Osteoblast (primary cell): Measurements from ENCODE around the gene ARHGAP8. TPM values are rescaled to one million over a fixed set of nuclear protein-coding genes. Genes with fewer than 3 reads are reported as not detected.
A peak's percentile ranks its signal among the peaks of the same experiment; 100 is the strongest.

Source experiments
- DNase-seq: peaks from one replicate; pipeline ENCODE4 v3.0.0; 2011; ENCODE audit warnings: low spot score, mixed read lengths; ENCODE audit not compliant: insufficient read length; ENCODE audit errors: missing footprints
- H2AFZ ChIP-seq: 2 replicates; pipeline ENCODE4 v1.6.0; 2011; ENCODE audit warnings: mild to moderate bottlenecking, low read length
- H3K27ac ChIP-seq: 2 replicates; pipeline ENCODE4 v1.5.1; 2011; ENCODE audit warnings: mild to moderate bottlenecking, low read depth, low read length, moderate library complexity
- H3K27me3 ChIP-seq: 2 replicates; pipeline ENCODE4 v1.6.0; 2012; ENCODE audit warnings: mild to moderate bottlenecking, control low read depth, inconsistent platforms, low read length, moderate library complexity; ENCODE audit not compliant: insufficient read depth
- H3K36me3 ChIP-seq: 2 replicates; pipeline ENCODE4 v1.5.1; 2011; ENCODE audit warnings: mild to moderate bottlenecking, low read length, control low read depth, moderate library complexity; ENCODE audit not compliant: insufficient read depth
- H3K4me1 ChIP-seq: 2 replicates; pipeline ENCODE4 v1.5.1; 2011; ENCODE audit warnings: mild to moderate bottlenecking, low read length, control low read depth, moderate library complexity; ENCODE audit not compliant: insufficient read depth
- H3K4me2 ChIP-seq: 2 replicates; pipeline ENCODE4 v1.6.0; 2011; ENCODE audit warnings: mild to moderate bottlenecking, low read length; ENCODE audit not compliant: insufficient read depth
- H3K4me3 ChIP-seq: fragments of 200-600 bp; sonication (generic); 3 replicates; pipeline ENCODE4 v1.5.1; 2012; ENCODE audit warnings: mild to moderate bottlenecking, low read length, inconsistent platforms; ENCODE audit not compliant: insufficient read depth
- H3K79me2 ChIP-seq: 2 replicates; pipeline ENCODE4 v1.6.0; 2012; ENCODE audit warnings: mild to moderate bottlenecking, low read length, control low read depth, inconsistent platforms; ENCODE audit not compliant: insufficient read depth
- H3K9me3 ChIP-seq: 2 replicates; pipeline ENCODE4 v1.5.1; 2011; ENCODE audit warnings: low read depth, low read length, control low read depth
- H4K20me1 ChIP-seq: 2 replicates; pipeline ENCODE4 v1.6.0; 2012; ENCODE audit warnings: mild to moderate bottlenecking, low read length, control low read depth; ENCODE audit not compliant: insufficient read depth
- total RNA-seq: library from RNA; depleted of rRNA; stranded (reverse); fragments of >200 nt; gene quantifications from 2 replicates; pipeline ENCODE4 v1.2.3, GENCODE V29; 2012
- TF ChIP-seq, protein P1 (sequence below): IDR thresholded peaks from 2 replicates; pipeline ENCODE4 v1.5.1; 2011; ENCODE audit warnings: mild to moderate bottlenecking, low read depth, low read length, moderate library complexity; ENCODE audit errors: extremely low read depth

ARHGAP8 gene
- total RNA-seq, 1 donor = 0.36 TPM

DNA sequence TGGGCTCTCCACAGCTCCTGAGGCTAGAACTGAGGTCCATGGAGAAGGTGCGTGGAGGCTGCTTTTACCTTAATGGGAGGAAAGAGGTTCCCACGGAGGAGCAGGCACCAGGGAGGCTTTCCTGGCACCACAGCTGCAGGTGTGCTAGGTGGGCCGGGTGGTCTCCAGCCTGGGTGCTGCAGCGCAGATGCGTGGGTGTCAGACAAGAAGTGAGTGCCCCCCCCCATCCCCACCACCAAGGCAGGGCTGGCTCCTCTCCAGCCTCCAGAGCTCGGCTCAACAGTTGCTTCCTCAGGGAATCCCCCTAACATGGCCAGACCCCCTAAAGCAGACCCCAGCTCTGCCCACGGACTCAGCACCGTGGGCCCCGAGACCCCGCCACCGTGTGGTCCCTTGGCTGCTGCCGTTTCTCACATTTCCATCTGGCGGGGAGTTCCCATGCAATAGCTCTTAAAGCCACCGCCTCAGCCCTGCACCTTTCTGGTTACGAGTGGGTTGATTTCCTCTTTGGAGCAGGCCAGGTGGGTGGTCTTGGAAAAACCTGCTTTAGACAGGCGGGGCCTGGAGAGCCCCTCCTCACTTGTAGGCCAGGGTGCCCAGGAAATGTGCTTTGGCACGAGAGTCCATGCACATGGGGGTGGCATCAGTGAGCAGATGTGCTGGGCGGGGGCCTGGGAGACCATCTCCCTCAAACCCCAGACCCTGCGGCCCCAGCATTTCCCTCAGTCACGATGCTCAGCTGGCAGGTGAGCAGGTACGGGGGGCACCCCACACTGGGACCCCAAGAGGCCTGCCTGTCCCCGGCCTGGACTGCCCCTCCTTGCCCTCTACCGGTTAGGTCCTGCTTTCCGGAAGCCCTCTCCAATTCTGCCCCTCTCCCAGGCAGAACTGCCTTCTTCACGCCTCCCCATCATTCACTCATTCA, 93.7 kb downstream of the ARHGAP8 start:
- Histone ChIP-seq H3K4me1 (no peaks in the 10 kb centered on the region), H3K4me3 (no peak overlapping the region), H3K27me3 (peaks cover 1% of the 10 kb centered on the region), H3K79me2 (no peaks in the 10 kb centered on the region), H3K27ac (no peak overlapping the region), H3K9me3 (no peaks in the 10 kb centered on the region), H2AFZ (no peak overlapping the region), H4K20me1 (no peaks in the 10 kb centered on the region), H3K36me3 (no peaks in the 10 kb centered on the region), H3K4me2 (no peak overlapping the region)
- TF ChIP-seq, protein P1, sequence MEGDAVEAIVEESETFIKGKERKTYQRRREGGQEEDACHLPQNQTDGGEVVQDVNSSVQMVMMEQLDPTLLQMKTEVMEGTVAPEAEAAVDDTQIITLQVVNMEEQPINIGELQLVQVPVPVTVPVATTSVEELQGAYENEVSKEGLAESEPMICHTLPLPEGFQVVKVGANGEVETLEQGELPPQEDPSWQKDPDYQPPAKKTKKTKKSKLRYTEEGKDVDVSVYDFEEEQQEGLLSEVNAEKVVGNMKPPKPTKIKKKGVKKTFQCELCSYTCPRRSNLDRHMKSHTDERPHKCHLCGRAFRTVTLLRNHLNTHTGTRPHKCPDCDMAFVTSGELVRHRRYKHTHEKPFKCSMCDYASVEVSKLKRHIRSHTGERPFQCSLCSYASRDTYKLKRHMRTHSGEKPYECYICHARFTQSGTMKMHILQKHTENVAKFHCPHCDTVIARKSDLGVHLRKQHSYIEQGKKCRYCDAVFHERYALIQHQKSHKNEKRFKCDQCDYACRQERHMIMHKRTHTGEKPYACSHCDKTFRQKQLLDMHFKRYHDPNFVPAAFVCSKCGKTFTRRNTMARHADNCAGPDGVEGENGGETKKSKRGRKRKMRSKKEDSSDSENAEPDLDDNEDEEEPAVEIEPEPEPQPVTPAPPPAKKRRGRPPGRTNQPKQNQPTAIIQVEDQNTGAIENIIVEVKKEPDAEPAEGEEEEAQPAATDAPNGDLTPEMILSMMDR = no peak
- peak; percentile 60 for DNase-seq

DNA sequence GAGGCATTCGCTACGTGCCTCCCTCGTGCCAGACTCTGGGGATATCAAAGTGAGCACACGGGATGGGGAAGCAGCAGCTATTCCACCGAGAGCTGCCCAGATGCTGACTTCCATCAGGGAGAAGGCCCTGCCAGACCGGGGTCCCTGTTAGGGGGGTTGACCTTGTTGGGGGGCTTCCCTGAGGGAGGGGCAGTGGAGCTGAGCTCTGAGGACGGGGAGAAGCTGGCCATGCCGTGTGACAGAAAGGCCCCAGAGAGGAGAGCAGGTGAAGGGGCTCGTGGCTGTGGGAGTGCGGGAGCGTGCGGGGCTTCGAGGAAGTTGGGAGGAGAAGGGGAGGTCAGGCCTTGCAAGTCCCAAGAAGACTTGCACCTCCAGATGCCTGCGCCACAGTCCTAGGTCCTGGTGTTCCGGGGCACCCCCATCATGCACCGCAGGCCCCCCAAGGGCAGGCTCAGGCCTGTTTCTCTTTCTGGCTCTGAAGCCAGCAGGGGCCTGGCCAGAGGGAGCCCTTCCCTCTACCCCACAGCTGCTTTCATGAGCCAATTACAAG, 94.4 kb downstream of the ARHGAP8 start:
- TF ChIP-seq, protein P1 = no peak
- H3K36me3 ChIP-seq = no peaks in the 10 kb centered on the region
- H3K4me3 ChIP-seq = no peak overlapping the region
- peak; percentile 27 for DNase-seq
- no peaks in the 10 kb centered on the region for H3K9me3 ChIP-seq
- H3K27me3 ChIP-seq = no peaks in the 10 kb centered on the region
- no peaks in the 10 kb centered on the region for H4K20me1 ChIP-seq
- no peaks in the 10 kb centered on the region for H3K4me1 ChIP-seq
- H2AFZ ChIP-seq = no peak overlapping the region
- no peaks in the 10 kb centered on the region for H3K79me2 ChIP-seq
- no peak overlapping the region for H3K4me2 ChIP-seq
- no peak overlapping the region for H3K27ac ChIP-seq

DNA sequence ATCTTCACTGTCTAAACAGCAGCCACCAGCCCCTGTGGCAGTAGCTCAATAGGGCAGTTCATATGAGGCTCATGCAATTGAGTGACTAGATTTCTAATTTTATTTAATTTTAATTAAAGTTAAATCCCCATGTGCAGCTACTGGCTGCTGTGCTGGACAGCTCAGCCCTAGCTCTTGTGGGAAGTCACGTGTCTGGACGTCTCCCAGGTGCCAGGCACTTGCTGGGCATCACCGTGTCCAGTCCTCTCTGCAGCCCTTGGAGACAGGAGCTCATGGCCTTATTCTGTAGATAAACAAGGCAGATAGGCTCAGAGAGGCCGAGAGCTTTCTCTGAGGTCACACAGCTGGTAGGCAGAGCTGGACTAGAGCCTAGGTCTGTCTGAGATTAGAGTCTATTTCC, 95.0 kb downstream of the ARHGAP8 start:
- no peak overlapping the region for H3K4me2 ChIP-seq
- no peak overlapping the region for H3K4me3 ChIP-seq
- no peaks in the 10 kb centered on the region for H3K79me2 ChIP-seq
- DNase-seq = peak; percentile 22
- H3K27ac ChIP-seq = no peak overlapping the region
- no peaks in the 10 kb centered on the region for H3K4me1 ChIP-seq
- no peak overlapping the region for H2AFZ ChIP-seq
- H3K9me3 ChIP-seq = no peaks in the 10 kb centered on the region
- TF ChIP-seq, protein P1 = no peak
- H3K27me3 ChIP-seq = no peaks in the 10 kb centered on the region
- H3K36me3 ChIP-seq = no peaks in the 10 kb centered on the region
- no peaks in the 10 kb centered on the region for H4K20me1 ChIP-seq

DNA sequence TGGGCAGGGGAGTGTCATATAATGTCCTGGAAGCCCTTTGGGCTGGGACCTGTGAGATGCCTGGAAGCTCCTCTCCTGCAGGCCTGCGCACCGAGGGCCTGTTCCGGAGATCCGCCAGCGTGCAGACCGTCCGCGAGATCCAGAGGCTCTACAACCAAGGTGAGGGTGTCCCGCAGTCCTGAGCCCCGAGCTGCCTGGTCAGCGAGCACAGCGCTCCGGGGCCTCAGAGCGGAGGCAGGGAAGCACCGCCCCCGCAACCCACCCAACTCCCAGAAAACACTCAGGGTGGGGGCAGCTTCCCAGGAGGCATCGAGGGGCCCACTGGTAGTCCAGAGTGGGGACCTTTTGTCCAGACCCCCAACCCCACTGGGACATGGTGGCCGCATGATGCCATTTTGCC, 95.5 kb downstream of the ARHGAP8 start:
- H3K4me2 ChIP-seq = no peak overlapping the region
- H2AFZ ChIP-seq = no peak overlapping the region
- peak; percentile 32 for DNase-seq
- H4K20me1 ChIP-seq = no peaks in the 10 kb centered on the region
- H3K27ac ChIP-seq = no peak overlapping the region
- no peaks in the 10 kb centered on the region for H3K27me3 ChIP-seq
- H3K9me3 ChIP-seq = no peaks in the 10 kb centered on the region
- no peaks in the 10 kb centered on the region for H3K36me3 ChIP-seq
- TF ChIP-seq, protein P1 = no peak
- no peaks in the 10 kb centered on the region for H3K79me2 ChIP-seq
- H3K4me1 ChIP-seq = no peaks in the 10 kb centered on the region
- H3K4me3 ChIP-seq = no peak overlapping the region
